ENCODE data around the gene POLR3B.

DNA sequence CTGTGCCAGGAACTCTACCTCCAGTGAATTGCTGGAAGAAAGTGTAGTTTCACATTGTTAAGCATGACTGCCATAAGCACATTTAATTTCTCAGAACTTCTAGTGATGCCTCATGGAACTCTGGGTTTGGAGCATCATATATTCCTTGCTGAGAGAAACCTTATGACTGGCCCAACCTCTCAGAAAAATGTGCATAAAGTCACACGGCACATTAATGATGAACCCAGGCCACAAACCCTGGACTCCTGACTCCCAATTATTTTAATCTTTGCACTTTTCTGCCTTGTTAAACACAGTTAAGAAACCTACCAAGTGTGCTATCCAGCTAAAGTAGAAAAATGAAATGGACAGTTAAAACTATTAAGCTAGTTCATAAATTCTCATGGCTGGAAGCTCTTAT is 49.4 kb upstream of the POLR3B start:
- TF ChIP-seq ATF6 (CRISPR knock-in tag; conservative IDR thresholded peaks at IDR 0.05) (no peak), ZNF230 (CRISPR knock-in tag; IDR thresholded peaks at IDR 0.05) (no peak), CTCF (CRISPR knock-in tag; IDR thresholded peaks at IDR 0.05) (no peak), BCL6 (CRISPR knock-in tag; IDR thresholded peaks at IDR 0.05) (no peak)
